Suprapubic skin (tissue), 4 donors: ENCODE measurements around the gene SKA3.

Experiments
- EP300 ChIP-seq: sonication (generic); formaldehyde crosslinking; IDR thresholded peaks from one replicate; pipeline ENCODE4 v1.6.1; 2017; ENCODE audit warnings: antibody characterized with exemption
- POLR2A ChIP-seq, 2 donors: fragments of 450-650 bp; IDR thresholded peaks; one replicate each; pipeline ENCODE4 v1.6.1; 2017; ENCODE audit warnings: antibody characterized with exemption in 2 of 2, mild to moderate bottlenecking in 2 of 2, moderate library complexity in 2 of 2
- POLR2AphosphoS5 ChIP-seq, 3 donors: sonication (generic); formaldehyde crosslinking; IDR thresholded peaks; one replicate each; pipeline ENCODE4 v1.6.1; 2017; ENCODE audit warnings: antibody characterized with exemption in 3 of 3
- TF ChIP-seq, protein P1 (sequence below), 2 donors: fragments of 200-600 bp in 1 of 2; fragments of 450-650 bp in 1 of 2; sonication (generic) in 1 of 2; IDR thresholded peaks; one replicate each; pipeline ENCODE4 v1.5.1; 2016 to 2019; ENCODE audit warnings: antibody characterized with exemption in 2 of 2, mild to moderate bottlenecking in 1 of 2, moderate library complexity in 1 of 2

DNA sequence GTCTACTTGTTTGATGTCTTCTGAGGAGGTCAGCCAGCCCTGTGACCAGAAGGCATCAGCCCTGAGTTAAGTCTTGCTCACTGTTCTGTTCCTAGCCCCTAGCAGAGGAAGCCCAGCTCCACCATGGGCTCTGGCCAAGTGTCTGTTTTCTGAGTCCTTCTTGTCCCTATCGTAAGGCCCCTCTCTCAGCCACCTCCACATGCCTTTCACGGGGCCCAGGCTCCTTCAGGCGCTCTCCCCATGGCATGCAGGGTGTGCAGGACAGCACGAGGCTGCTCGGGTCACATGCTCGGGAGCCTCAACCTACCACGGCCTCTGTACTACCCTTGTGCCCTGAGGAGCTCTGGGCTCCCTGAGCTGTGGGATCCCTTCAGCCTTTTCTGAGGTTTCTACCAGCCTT is 67.2 kb downstream of the SKA3 start:
- TF ChIP-seq, protein P1, sequence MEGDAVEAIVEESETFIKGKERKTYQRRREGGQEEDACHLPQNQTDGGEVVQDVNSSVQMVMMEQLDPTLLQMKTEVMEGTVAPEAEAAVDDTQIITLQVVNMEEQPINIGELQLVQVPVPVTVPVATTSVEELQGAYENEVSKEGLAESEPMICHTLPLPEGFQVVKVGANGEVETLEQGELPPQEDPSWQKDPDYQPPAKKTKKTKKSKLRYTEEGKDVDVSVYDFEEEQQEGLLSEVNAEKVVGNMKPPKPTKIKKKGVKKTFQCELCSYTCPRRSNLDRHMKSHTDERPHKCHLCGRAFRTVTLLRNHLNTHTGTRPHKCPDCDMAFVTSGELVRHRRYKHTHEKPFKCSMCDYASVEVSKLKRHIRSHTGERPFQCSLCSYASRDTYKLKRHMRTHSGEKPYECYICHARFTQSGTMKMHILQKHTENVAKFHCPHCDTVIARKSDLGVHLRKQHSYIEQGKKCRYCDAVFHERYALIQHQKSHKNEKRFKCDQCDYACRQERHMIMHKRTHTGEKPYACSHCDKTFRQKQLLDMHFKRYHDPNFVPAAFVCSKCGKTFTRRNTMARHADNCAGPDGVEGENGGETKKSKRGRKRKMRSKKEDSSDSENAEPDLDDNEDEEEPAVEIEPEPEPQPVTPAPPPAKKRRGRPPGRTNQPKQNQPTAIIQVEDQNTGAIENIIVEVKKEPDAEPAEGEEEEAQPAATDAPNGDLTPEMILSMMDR (IDR thresholded peaks at IDR 0.05), result no peak
- TF ChIP-seq POLR2AphosphoS5 (IDR thresholded peaks at IDR 0.05), result no peak
- TF ChIP-seq POLR2A (IDR thresholded peaks at IDR 0.05), result no peak
- TF ChIP-seq EP300, result no peak
